KMS-11 (cell line): Measurements from ENCODE around the gene TRPC1.

Source experiments
- H2AFZ ChIP-seq: fragments of 200-600 bp; sonication (generic); 2 replicates; pipeline ENCODE4 v1.6.1; 2016; ENCODE audit warnings: antibody characterized with exemption, mixed run types, low read depth
- H3K27ac ChIP-seq: fragments of 200-600 bp; sonication (generic); 2 replicates; pipeline ENCODE4 v1.6.1; 2016; ENCODE audit warnings: mild to moderate bottlenecking, mixed run types
- H3K27me3 ChIP-seq: fragments of 200-600 bp; sonication (generic); 2 replicates; pipeline ENCODE4 v1.6.1; 2017; ENCODE audit warnings: mild to moderate bottlenecking, low read depth, mixed run types, moderate library complexity; ENCODE audit not compliant: insufficient read depth
- H3K36me3 ChIP-seq: fragments of 200-600 bp; sonication (generic); 2 replicates; pipeline ENCODE4 v1.6.1; 2017; ENCODE audit warnings: mild to moderate bottlenecking, mixed run types; ENCODE audit not compliant: insufficient read depth
- H3K4me1 ChIP-seq: fragments of 200-600 bp; sonication (generic); 2 replicates; pipeline ENCODE4 v1.6.1; 2016; ENCODE audit warnings: mild to moderate bottlenecking, low read depth, mixed run types; ENCODE audit not compliant: poor library complexity, severe bottlenecking
- H3K4me2 ChIP-seq: fragments of 200-600 bp; sonication (generic); 2 replicates; pipeline ENCODE4 v1.7.0; 2016; ENCODE audit warnings: mild to moderate bottlenecking, mixed run types
- H3K4me3 ChIP-seq: fragments of 200-600 bp; sonication (generic); IDR thresholded peaks from 2 replicates; pipeline ENCODE4 v1.6.1; 2017; ENCODE audit warnings: low read depth, low read length, mixed read lengths; ENCODE audit not compliant: insufficient read depth
- H3K79me2 ChIP-seq: fragments of 200-600 bp; sonication (generic); 2 replicates; pipeline ENCODE4 v1.6.1; 2016; ENCODE audit warnings: low read depth, mixed run types; ENCODE audit not compliant: insufficient read depth
- H3K9ac ChIP-seq: fragments of 200-600 bp; sonication (generic); 2 replicates; pipeline ENCODE4 v1.6.1; 2016; ENCODE audit warnings: mild to moderate bottlenecking, mixed run types
- H4K20me1 ChIP-seq: fragments of 200-600 bp; sonication (generic); 2 replicates; pipeline ENCODE4 v1.6.1; 2016; ENCODE audit warnings: mild to moderate bottlenecking, mixed run types; ENCODE audit not compliant: insufficient read depth
- TF ChIP-seq, protein P1 (sequence below): fragments of 200-600 bp; sonication (generic); conservative IDR thresholded peaks from 2 replicates; pipeline ENCODE4 v1.6.1; 2017; ENCODE audit warnings: low read depth, mild to moderate bottlenecking, antibody characterized with exemption, low read length, moderate library complexity, mixed read lengths

TRPC1 gene

DNA sequence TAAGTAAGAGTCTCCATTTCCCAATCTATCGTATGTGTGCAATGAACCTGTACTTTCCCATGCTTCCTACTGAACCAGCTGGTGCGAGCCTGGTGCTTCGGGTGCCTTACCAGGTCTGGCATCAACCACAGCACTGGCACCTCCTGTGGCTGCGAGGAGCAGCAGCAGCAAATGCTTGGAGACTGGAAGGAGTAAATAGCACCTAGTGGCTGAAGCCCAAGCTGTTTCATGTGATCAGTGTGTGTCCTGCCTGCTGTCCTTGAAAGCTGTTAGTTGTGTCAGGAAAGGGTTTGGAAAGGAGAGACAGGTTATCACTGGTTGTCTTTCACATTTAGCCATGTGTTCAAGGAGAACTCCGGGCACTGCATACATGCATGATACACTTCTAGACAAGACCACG, 133.2 kb downstream of the TRPC1 start:
- Histone ChIP-seq H3K79me2 (no peaks in the 10 kb centered on the region), H3K4me2 (no peak overlapping the region), H3K27me3 (no peaks in the 10 kb centered on the region), H3K9ac (no peak overlapping the region), H3K4me1 (peaks cover 9% of the 10 kb centered on the region), H3K4me3 (no peak overlapping the region), H3K27ac (no peak overlapping the region), H4K20me1 (no peaks in the 10 kb centered on the region), H2AFZ (no peak overlapping the region), H3K36me3 (no peaks in the 10 kb centered on the region)
- TF ChIP-seq, protein P1, sequence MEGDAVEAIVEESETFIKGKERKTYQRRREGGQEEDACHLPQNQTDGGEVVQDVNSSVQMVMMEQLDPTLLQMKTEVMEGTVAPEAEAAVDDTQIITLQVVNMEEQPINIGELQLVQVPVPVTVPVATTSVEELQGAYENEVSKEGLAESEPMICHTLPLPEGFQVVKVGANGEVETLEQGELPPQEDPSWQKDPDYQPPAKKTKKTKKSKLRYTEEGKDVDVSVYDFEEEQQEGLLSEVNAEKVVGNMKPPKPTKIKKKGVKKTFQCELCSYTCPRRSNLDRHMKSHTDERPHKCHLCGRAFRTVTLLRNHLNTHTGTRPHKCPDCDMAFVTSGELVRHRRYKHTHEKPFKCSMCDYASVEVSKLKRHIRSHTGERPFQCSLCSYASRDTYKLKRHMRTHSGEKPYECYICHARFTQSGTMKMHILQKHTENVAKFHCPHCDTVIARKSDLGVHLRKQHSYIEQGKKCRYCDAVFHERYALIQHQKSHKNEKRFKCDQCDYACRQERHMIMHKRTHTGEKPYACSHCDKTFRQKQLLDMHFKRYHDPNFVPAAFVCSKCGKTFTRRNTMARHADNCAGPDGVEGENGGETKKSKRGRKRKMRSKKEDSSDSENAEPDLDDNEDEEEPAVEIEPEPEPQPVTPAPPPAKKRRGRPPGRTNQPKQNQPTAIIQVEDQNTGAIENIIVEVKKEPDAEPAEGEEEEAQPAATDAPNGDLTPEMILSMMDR, result no peak
